ENCODE data around the gene CLEC3B.

Gene CLEC3B

GRCh38 chr3:45054196-45054857 is 28.2 kb downstream of the CLEC3B start:
- no peak for TF ChIP-seq CTCF (IDR thresholded peaks at IDR 0.05; ENCODE audit: insufficient read depth, low read length, missing control alignments)
- POLR2A ChIA-PET, result interaction anchor here (1.0 to 2.6 kb wide), 2 partner anchors 69 to 100 kb away, joined by 3 to 6 read pairs; no protein-coding TSS in a partner anchor
- DNase-seq (ENCODE audit: low read depth, low spot score), result no peak
- CTCF ChIA-PET, result interaction anchor here (0.8 to 7.8 kb wide), 5 partner anchors 11 to 156 kb away, joined by 3 to 98 read pairs (median 14); no protein-coding TSS in a partner anchor
- no peak overlapping the region for H3K4me3 ChIP-seq (ENCODE audit: low read depth, low read length)

- ChIA-PET CTCF (interaction anchor here (0.8 to 7.8 kb wide), 10 partner anchors 11 to 444 kb away, joined by 3 to 98 read pairs (median 5); no protein-coding TSS in a partner anchor), POLR2A (interaction anchor here (0.7 to 2.6 kb wide), 3 partner anchors 30 to 99 kb away, joined by 3 to 6 read pairs (median 3); no protein-coding TSS in a partner anchor)
- no peak for TF ChIP-seq CTCF (IDR thresholded peaks at IDR 0.05; ENCODE audit: insufficient read depth, low read length, missing control alignments)
- DNase-seq (ENCODE audit: low read depth, low spot score), result no peak
- no peak overlapping the region for H3K4me3 ChIP-seq (ENCODE audit: low read depth, low read length)
Observed at GRCh38 chr3:45055032-45055410, 28.9 kb downstream of the CLEC3B start.

DNA sequence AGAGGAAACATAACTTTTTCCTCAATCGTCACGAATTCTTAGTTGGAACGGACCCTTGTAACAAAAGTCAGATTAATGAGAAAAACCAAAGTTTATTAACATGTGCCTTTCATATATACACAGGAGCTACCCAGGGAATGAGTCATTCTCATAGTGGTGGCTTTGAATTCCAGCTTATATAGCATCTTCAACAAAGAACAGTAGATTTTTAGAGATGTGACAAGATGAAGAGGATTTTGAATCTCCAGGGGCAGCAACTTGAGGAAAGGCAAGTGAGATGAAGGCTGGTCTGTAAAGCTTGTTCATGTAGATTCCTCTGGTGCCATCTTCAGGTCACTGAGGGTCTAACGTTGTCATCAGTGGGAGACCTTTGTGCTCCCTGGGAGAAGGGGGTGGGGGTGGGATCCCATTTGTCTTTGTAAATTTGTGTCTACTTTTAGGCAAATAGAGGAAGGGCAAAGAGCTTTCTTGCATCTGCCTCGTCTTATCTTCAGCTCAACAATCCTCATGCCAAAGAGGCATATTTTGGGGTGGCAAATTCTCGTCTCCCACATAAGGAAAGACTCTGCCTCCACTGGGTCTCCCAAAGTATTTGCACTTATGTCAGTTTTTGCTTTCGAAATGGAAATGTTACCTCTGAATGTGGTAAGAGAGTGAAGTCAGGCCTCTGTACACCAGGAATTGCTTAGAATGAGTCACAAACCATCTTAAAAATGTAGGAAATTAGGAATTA is 29.5 kb downstream of the CLEC3B start:
- H3K4me3 ChIP-seq (ENCODE audit: low read depth, low read length), result no peak overlapping the region
- ChIA-PET POLR2A (interaction anchor here (0.7 to 2.6 kb wide), 4 partner anchors 12 to 98 kb away, joined by 3 to 6 read pairs (median 3); no protein-coding TSS in a partner anchor), CTCF (interaction anchor here (0.8 to 7.8 kb wide), 11 partner anchors 11 to 444 kb away, joined by 3 to 98 read pairs (median 5); no protein-coding TSS in a partner anchor)
- TF ChIP-seq CTCF (IDR thresholded peaks at IDR 0.05; ENCODE audit: insufficient read depth, low read length, missing control alignments), result peak; percentile 5
- no peak for DNase-seq (ENCODE audit: low read depth, low spot score)

- ChIA-PET POLR2A (interaction anchor here (2.6 kb wide), 1 partner anchor 67 kb away, joined by 6 read pairs; no protein-coding TSS in a partner anchor), CTCF (interaction anchor here (0.7 to 7.8 kb wide), 9 partner anchors 10 to 443 kb away, joined by 3 to 98 read pairs (median 4); no protein-coding TSS in a partner anchor)
- no peak overlapping the region for H3K4me3 ChIP-seq (ENCODE audit: low read depth, low read length)
Observed at GRCh38 chr3:45056608-45057301, 30.7 kb downstream of the CLEC3B start.

GRCh38 chr3:45057557-45057956 is 31.5 kb downstream of the CLEC3B start:
- CTCF ChIA-PET, result interaction anchor here (0.7 to 7.8 kb wide), 7 partner anchors 9 to 161 kb away, joined by 3 to 98 read pairs (median 4); no protein-coding TSS in a partner anchor
- no peak for DNase-seq (ENCODE audit: low read depth, low spot score)

More at GRCh38 chr3:45056608-45057301, 30.7 kb downstream of the CLEC3B start:
- no peak for DNase-seq (ENCODE audit: low read depth, low spot score)
- no peak for TF ChIP-seq CTCF (IDR thresholded peaks at IDR 0.05; ENCODE audit: insufficient read depth, low read length, missing control alignments)

More at GRCh38 chr3:45057557-45057956, 31.5 kb downstream of the CLEC3B start:
- POLR2A ChIA-PET, result no interaction called here
- no peak overlapping the region for H3K4me3 ChIP-seq (ENCODE audit: low read depth, low read length)
- TF ChIP-seq CTCF (IDR thresholded peaks at IDR 0.05; ENCODE audit: insufficient read depth, low read length, missing control alignments), result no peak
